ENCODE measurements around the gene NTN1.

NTN1 gene

DNA sequence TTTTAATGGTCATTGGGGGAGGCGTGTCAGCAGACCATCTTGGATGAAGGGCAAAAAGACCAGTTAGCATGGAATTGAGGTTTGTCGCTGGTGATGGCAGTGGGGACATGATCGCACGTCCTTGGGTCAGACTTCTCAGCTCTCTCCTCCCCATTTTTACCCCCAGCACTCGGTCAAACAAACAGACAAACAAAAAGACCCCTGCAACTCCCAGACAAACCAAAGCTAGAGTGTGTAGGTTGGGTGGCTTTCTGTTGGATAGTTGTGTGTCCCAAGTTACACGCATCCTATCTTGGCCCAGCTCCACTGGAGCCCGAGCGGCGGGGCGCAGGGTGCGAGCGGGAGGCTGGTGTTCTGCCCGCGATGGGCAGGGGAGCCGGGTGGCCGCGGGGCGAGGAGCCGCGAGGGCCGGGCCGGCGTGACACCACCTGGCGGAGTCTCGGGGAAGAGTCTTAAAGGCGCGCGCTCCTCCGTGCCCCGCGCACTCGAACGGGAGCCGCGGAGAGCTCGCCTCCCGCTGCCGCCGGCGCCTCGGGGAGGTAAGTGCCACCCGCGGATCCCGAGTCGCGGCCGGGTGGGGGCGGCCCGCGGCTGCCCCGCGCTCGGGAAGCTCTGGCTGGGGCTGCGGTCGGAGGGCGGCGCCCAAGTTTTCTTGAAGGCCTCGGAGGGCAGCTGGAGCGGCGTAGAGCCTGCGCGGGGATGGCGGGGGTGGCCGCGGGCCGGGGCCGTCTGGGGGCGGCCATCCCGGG lies 18.5 kb upstream of the NTN1 start:
- no peak overlapping the region for H3K27ac ChIP-seq
- TF ChIP-seq, protein P1, sequence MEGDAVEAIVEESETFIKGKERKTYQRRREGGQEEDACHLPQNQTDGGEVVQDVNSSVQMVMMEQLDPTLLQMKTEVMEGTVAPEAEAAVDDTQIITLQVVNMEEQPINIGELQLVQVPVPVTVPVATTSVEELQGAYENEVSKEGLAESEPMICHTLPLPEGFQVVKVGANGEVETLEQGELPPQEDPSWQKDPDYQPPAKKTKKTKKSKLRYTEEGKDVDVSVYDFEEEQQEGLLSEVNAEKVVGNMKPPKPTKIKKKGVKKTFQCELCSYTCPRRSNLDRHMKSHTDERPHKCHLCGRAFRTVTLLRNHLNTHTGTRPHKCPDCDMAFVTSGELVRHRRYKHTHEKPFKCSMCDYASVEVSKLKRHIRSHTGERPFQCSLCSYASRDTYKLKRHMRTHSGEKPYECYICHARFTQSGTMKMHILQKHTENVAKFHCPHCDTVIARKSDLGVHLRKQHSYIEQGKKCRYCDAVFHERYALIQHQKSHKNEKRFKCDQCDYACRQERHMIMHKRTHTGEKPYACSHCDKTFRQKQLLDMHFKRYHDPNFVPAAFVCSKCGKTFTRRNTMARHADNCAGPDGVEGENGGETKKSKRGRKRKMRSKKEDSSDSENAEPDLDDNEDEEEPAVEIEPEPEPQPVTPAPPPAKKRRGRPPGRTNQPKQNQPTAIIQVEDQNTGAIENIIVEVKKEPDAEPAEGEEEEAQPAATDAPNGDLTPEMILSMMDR (conservative IDR thresholded peaks at IDR 0.05): no peak; the same call in 1 of the 2 replicates
- TF ChIP-seq ZFX (IDR thresholded peaks at IDR 0.05): no peak

DNA sequence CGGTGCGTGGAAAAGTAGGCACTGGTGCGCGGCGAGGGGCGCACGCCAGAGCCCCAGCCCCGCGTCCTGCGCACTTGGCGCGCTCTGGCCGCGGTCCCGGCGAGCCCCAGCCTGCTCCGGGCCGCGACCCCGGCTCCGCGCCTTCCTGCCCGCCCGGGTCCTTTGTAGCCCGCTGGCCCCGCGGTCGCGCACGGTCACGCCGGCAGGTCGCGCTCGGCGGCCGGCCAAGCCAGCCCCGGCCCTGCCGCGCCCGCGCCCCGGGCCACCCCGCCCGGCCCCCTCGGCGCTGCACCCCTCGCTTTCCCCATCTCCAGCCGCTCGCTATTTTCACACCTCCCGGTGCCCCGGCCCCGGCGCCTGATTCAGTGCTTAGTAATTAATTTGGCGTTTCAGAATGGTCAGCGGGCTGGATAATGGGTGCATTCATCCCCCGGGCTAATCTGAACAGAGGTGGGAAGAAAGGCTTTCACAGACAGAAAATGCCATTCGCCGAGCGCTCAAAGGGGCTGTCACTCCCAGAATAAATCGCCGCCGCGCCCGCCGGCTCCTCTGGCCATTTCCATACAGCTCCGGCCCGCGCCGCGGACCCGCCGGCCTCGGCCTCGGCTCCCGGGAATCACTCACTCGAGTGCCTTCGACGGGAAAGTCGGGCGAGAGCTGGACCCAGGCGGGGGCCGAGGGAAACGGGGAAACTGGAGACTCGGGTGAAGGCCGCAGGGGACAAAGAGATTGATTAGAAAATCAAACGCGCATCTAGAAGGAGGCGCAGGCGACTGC lies 17.8 kb upstream of the NTN1 start:
- no peak for TF ChIP-seq ZFX (IDR thresholded peaks at IDR 0.05)
- TF ChIP-seq, protein P1 (conservative IDR thresholded peaks at IDR 0.05): no peak

DNA sequence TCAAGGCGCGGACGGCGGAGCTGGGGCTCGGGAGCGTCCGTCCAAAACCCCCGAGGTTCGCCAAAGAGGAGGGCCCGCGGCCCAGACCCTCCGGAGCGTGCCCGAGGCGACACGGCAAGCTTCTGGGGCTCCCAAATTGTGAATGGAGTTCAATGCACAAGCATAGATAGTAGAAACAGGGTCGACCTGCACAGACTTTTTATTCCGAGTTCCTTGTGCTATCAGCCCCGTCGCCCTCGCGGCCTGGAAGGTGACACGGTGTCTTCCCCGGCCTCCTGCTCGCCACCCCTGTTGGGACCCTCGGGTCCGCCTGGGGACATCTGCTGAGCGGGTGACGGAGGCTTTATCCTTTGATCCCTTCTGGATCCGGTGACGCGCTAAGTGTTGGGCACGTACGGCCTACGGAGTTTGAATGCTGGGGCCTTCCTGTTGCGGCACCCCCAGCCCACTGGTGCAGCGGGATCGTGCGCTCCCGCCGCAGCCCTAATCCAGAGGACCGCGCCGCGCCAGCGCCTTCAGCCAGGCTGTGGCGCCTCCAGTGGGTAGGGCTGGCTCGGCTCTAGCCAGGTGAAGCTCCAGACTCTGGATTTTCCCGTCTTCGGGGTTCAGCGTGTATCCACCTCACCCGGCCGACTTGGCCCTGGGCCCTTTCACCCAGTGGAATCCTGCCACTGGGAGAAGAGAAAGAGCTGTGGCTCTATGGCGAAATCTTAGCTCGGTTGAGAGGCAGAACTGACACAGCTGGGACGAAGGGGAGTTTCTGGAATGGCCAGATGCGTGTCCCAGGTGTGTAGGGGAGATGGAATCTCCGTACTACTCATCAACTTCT lies 17.0 kb upstream of the NTN1 start:
- no peak overlapping the region for H3K27ac ChIP-seq
- TF ChIP-seq, protein P1 (conservative IDR thresholded peaks at IDR 0.05): no peak
- no peak for TF ChIP-seq ZFX (IDR thresholded peaks at IDR 0.05)

More for the DNA sequence above, 17.8 kb upstream of the NTN1 start:
- no peak overlapping the region for H3K27ac ChIP-seq

DNA sequence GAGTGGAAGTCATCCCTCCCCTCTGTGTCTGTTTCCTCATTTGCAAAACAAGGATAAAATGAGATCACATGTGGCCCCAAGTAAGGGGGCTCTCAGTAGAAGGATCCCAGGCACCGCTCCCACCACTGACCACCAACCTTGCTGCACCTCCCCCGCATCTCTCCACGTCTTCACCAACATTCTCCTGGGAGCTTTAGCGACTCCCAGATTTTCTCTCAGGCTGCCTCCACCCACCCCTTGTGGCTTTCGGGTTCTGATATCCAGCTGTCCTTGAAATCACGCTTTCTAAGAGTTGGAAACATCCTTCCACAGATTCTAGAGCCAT lies 16.4 kb upstream of the NTN1 start:
- TF ChIP-seq, protein P1 (conservative IDR thresholded peaks at IDR 0.05): no peak
- H3K27ac ChIP-seq: no peak overlapping the region

DNA sequence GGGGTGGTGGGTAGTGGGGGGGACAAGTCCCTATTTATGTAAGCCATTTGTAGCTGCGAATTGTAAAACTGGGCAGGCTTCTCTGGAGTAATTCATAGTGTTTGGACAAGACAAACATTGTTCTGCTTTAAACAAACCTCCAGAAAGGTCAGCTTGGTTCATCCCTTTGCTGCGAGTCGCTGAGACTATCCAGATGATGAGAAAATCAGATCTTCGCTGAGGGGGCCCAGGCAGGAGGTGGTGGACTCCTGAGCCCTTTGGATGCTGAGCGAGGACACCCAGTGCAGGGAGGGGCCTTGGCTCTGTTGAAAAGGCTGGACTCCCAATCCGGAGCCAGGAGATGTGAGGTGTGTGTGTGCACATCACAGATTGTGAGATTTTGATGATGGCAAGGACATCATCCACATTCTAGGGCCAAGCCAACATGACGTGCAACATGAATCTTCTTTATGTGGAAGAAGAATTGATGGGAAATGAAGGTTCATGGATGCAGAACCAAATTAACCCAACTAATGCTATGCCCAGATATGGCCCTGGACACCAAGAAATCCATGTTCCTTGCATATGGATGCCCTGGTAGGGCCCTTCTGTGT lies 15.0 kb upstream of the NTN1 start:
- H3K27ac ChIP-seq: no peak overlapping the region
- TF ChIP-seq, protein P1 (conservative IDR thresholded peaks at IDR 0.05): no peak
- no peak for TF ChIP-seq ZFX (IDR thresholded peaks at IDR 0.05)

DNA sequence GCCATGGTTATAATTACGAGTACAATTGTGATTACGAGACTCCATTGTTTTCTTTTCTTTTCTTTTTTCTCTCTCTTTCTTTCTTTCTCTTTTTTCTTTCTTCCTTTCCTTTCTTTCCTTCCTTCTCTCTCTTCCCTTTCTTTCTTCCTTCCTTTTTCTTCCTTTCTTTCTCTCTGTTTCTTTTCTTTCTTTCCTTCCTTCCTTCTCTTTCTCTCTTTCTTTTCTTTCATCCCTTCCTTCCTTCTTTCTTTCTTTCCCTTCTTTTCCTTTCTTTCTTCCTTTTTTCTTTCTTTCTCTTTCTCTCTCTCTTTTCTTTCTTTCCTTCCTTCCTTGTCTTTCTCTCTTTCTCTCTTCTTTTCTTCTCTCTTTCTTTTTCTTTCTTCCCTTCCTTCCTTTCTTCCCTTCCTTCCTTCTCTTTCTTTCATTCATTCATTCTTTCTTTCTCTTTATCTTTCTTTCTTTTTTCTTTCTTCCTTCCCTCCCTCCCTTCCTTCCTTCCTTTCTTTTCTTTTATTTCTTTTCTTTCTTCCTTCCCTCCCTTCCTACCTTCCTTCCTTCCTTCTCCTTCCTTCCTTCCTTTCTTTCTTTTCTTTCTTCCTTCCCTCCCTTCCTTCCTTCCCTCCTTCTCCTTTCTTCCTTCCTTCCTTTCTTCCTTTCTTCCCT lies 14.1 kb upstream of the NTN1 start:
- no peak overlapping the region for H3K27ac ChIP-seq
- no peak for TF ChIP-seq ZFX (IDR thresholded peaks at IDR 0.05)
- TF ChIP-seq, protein P1 (conservative IDR thresholded peaks at IDR 0.05): no peak

Data from C4-2B (cell line).